Melanocyte of skin (primary cell): ENCODE data around the gene ANP32B. TPM values are rescaled to one million over a fixed set of nuclear protein-coding genes. Genes with fewer than 3 reads are reported as not detected.

Source experiments
- small RNA-seq, 2 donors: library from RNA; depleted of rRNA; stranded (forward); fragments of <200 nt; gene quantifications; one replicate each; pipeline ENCODE3, GENCODE V24; 2012
- total RNA-seq, 2 donors: library from RNA; depleted of rRNA; stranded (reverse); fragments of >200 nt; gene quantifications; 2 replicates each; pipeline ENCODE4 v1.2.3, GENCODE V29; 2012

Gene ANP32B
- 10 to 100 TPM in 1 of 2 donors, 1 to 10 TPM in 1; 3.1 to 13.0 TPM for total RNA-seq

GRCh38 chr9:97982683-97983588 is at the start of gene ANP32B:
TSS of gene ANP32B (plus strand) at chr9:97983341. CDS start at chr9:97983556, 215 bp downstream.

GRCh38 chr9:97938081-97938644 is 45.0 kb upstream of the ANP32B start, which contains the start of gene HEMGN:
TSS of gene HEMGN (minus strand) at chr9:97938172. CDS start at chr9:97938136, 36 bp downstream.

GRCh38 chr9:98056269-98057137 is 73.4 kb downstream of the ANP32B start, which contains the start of gene NANS:
TSS of gene NANS (plus strand) at chr9:98056732. CDS start at chr9:98056809, 77 bp downstream.

Small RNA genes lying within 50 kb of the gene (small RNA-seq; reads per million reads assigned to genes)
- gene RNU6-918P, result 0 reads per million in 2 donors

Other genes starting within 250 kb of the ANP32B start
- gene FOXE1, start 130.1 kb upstream of the ANP32B start, total RNA-seq, result not detected
- 10 to 100 TPM; 25.6 to 29.6 TPM for gene TRMO, start 60.8 kb upstream of the ANP32B start, total RNA-seq
- not detected for gene HEMGN, start 45.2 kb upstream of the ANP32B start, total RNA-seq
- 100 to 1,000 TPM; 113 to 117 TPM for gene NANS, start 73.4 kb downstream of the ANP32B start, total RNA-seq
- 10 to 100 TPM; 54.0 to 72.3 TPM for gene TRIM14, start 135.9 kb downstream of the ANP32B start, total RNA-seq
- gene CORO2A, start 209.3 kb downstream of the ANP32B start, total RNA-seq, result 1 to 10 TPM; 4.5 to 4.7 TPM